CD4-positive, alpha-beta T cell treated with Interleukin-15 for 4 hours (primary cell): ENCODE data around the gene PDE1A.

ENCODE experiments used
- DNase-seq: peaks from one replicate; pipeline ENCODE4 v3.0.0-alpha.2; 2020; ENCODE audit warnings: low spot score

PDE1A gene

DNA sequence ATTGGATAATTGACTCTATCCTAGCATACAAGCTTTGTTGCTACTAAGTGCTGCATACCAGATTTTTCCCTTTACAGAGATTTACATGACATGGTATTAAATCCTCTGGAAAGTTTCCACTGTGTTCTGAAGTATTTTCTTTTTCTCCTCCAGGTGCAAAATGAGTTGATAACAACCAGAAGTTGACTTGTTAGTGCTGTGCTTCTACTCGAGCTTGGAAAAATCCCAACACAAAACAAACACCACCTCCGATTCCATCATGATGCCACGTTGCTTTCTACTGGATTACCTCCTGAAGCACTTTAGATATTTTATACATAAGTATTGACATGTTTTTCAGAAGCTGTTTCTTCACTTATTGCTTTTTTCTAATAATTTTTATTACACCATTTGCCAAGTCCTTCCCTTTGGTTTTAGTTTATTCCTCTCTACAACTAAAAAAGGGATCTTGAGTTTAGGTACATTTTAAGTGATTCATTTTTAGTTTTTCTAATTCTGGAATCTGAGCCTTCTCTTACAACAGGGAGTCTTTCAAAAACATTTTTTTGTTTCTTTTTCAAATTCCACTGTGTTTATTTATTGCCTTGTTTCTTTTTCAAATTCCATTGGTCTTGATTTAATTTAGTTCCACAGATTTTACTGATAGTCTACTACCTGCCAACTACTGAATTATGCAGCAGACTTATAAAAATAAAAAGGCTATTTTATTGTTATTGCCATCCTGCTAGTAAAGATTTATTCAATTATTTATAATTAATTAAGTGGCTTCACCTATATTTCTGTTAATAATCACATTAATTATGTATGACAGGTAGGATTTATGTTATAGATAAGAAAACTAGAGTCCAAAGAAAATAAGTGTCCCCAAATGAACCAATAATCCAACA is 297.8 kb downstream of the PDE1A start:
- no peak for DNase-seq

DNA sequence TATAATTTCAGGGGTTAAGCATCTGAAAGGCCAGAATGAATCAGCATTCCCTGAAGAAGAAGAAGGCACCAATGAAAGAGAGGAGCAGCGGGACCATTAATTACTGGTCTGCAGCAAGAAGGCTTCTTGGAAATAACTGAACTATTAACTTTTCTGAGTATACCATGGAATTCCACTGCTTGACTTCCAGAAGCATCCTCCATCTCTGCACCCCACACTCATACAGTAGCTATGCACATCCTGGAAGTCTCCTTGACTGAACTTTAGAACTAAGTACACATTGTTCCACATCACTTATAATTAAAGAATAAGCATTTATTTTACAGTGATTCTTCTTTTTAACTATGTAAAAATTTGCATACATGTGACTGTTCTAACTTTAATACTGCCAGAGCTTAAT is 309.6 kb downstream of the PDE1A start:
- DNase-seq = no peak

- DNase-seq = no peak
These were observed 310.1 kb downstream of the PDE1A start for GRCh38 chr2:182116774-182117173.

DNA sequence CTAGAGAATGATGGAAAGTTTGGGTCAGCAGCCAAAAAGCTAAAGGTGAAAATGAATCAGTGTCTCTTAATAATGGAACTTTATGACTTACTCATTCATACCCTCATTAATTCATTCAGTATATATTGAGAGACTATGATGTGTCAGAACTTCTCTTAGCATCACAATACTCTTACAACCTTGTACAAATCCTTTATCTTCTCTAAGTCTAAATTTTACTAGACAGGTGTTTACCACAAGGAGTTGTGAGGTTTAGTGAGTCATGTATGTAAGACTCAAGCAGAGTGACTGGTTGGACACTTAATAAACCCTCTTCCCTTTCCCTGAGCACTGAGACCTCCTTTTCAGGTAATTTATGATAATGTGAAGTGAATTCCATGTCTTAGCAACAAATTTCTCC is 311.6 kb downstream of the PDE1A start:
- no peak for DNase-seq

- DNase-seq = no peak
These were observed 313.5 kb downstream of the PDE1A start for GRCh38 chr2:182113334-182113733.

GRCh38 chr2:182110347-182110746 is 316.5 kb downstream of the PDE1A start:
- DNase-seq = no peak

DNA sequence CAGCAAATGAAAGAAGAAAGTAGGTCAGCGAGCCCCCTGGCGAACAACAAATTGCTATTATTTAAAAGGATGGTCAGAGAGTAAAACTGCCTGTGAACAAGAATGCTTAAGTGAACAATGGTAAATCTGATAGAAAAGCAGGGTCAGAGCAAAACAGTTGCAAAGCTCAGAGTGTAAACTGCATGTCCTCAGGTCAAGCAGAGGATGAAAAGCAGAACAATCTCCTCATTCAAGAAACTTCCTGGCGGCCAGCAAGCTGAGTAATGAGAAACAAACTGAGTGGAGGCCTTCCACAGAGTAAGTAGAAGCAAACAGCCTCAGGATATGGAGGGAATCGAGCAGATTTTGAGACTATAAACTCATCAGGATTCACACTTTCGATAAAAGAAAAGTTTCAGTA is 323.3 kb downstream of the PDE1A start:
- DNase-seq = no peak

- no peak for DNase-seq
These were observed 325.6 kb downstream of the PDE1A start for GRCh38 chr2:182101263-182101662.

GRCh38 chr2:182098648-182099047 is 328.2 kb downstream of the PDE1A start:
- DNase-seq = no peak

DNA sequence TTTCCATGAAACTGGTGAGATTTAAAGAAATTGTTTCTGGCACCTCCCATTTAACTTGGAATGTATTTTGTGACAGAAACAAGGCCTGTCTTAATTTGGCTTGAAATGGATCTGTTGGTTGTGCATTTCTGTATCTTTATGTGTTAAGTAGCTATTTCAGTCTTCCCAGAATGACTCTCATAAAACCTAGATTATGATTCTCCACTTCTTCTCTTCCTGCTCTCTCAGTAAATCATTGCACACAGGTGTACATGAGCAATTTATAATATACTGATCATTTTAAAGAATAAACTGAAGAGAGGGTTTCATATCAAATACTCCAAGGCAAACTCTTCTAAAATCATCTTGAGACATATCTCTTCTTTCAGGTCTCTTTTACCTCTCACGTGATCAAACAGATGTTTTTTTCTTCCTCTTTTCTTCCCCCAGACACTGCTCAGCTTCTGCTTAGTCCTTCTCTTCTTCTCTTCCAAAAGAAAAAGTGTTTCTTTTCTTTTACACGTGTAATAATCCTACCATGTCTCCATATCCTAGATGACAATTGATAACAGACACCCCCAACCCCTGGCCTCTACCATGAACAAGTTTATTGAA is 329.2 kb downstream of the PDE1A start:
- no peak for DNase-seq

GRCh38 chr2:182090486-182090885 is 336.4 kb downstream of the PDE1A start:
- DNase-seq = no peak
